Mammary epithelial cell (primary cell): ENCODE results near the gene MACROH2A1.
"Not testable (repeated sequence)": the region's sequence is repeated elsewhere in the genome, so short reads cannot be mapped to it uniquely, and the experiment has no call there.

Experiments
- EZH2 ChIP-seq: IDR thresholded peaks from 2 replicates; pipeline ENCODE4 v1.6.1; 2012; ENCODE audit warnings: low read length, inconsistent platforms, borderline replicate concordance
- TF ChIP-seq, protein P1 (sequence below), 2 donors: IDR thresholded peaks in 1 of 2; conservative IDR thresholded peaks in 1 of 2; 2 replicates each; pipeline ENCODE4 v1.5.1; 2011 to 2012; ENCODE audit warnings: inconsistent platforms in 2 of 2, low read length in 2 of 2, mild to moderate bottlenecking in 2 of 2, control low read depth in 1 of 2, low read depth in 1 of 2; ENCODE audit not compliant: insufficient read depth in 1 of 2; ENCODE audit errors: extremely low read depth in 1 of 2

DNA sequence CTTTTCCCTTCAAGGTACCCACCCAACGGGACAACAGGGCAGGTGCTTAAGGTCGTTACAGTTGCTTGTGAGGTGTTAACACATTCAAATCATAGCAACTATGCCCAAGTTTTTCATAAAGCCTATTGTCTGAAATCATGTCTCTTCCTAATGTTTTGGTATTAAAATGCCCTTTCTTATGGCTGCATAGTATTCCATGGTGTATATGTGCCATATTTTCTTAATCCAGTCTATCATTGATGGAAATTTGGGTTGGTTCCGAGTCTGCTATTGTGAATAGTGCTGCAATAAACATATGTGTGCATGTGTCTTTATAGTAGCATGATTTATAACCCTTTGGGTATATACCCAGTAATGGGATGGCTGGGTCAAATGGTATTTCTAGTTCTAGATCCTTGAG is 35.7 kb downstream of the MACROH2A1 start:
- TF ChIP-seq, protein P1, sequence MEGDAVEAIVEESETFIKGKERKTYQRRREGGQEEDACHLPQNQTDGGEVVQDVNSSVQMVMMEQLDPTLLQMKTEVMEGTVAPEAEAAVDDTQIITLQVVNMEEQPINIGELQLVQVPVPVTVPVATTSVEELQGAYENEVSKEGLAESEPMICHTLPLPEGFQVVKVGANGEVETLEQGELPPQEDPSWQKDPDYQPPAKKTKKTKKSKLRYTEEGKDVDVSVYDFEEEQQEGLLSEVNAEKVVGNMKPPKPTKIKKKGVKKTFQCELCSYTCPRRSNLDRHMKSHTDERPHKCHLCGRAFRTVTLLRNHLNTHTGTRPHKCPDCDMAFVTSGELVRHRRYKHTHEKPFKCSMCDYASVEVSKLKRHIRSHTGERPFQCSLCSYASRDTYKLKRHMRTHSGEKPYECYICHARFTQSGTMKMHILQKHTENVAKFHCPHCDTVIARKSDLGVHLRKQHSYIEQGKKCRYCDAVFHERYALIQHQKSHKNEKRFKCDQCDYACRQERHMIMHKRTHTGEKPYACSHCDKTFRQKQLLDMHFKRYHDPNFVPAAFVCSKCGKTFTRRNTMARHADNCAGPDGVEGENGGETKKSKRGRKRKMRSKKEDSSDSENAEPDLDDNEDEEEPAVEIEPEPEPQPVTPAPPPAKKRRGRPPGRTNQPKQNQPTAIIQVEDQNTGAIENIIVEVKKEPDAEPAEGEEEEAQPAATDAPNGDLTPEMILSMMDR (conservative IDR thresholded peaks at IDR 0.05 in 1 of 2, IDR thresholded peaks at IDR 0.05 in 1 of 2; ENCODE audit: extremely low read depth in 1 of 2, insufficient read depth in 1 of 2, low read depth in 1 of 2, low read length in 2 of 2) = not testable (repeated sequence)
- TF ChIP-seq EZH2 = not testable (repeated sequence)
